PC-9 (cell line): ENCODE data around the gene TGFBR3L. TPM values are rescaled to one million over a fixed set of nuclear protein-coding genes. Genes with fewer than 3 reads are reported as not detected.
"Not testable (repeated sequence)": the region's sequence is repeated elsewhere in the genome, so short reads cannot be mapped to it uniquely, and the experiment has no call there.

Experiments
- BruUV-seq: library from RNA; stranded (reverse); fragments of 400-500 nt; replicated peaks from 2 replicates; lab custom pipeline; 2021; lab: Mats Ljungman, UMichigan
- CTCF ChIA-PET: fragments of 300-600 bp; sonication (Branson Sonifier 250); formaldehyde crosslinking; loops from one replicate; lab custom pipeline; 2022; ENCODE audit warnings: antibody characterized with exemption; lab: Charles Lee
- POLR2A ChIA-PET: fragments of 300-600 bp; sonication (Branson Sonifier 250); formaldehyde crosslinking; loops from one replicate; lab custom pipeline; 2022; ENCODE audit warnings: antibody characterized with exemption; ENCODE audit not compliant: unreplicated experiment; lab: Charles Lee
- DNase-seq, 2 experiments: peaks; one replicate each; pipeline versions ENCODE4 v3.0.0 to v3.0.0-alpha.2; 2015 to 2022; ENCODE audit warnings: mixed read lengths in 1 of 2
- H2AFZ ChIP-seq: fragments of 200-600 bp; sonication (generic); 2 replicates; pipeline ENCODE4 v1.8.1; 2017; ENCODE audit warnings: antibody characterized with exemption
- H3F3A ChIP-seq: fragments of 200-600 bp; sonication (generic); 2 replicates; pipeline ENCODE4 v1.8.1; 2017; ENCODE audit warnings: antibody characterized with exemption, mild to moderate bottlenecking, low read depth; ENCODE audit not compliant: insufficient read depth
- H3K27ac ChIP-seq: fragments of 200-600 bp; sonication (generic); 2 replicates; pipeline ENCODE4 v1.6.1; 2016; ENCODE audit warnings: mixed run types
- H3K27me3 ChIP-seq: fragments of 200-600 bp; sonication (generic); 2 replicates; pipeline ENCODE4 v1.6.1; 2016; ENCODE audit warnings: low read depth, mixed run types; ENCODE audit not compliant: insufficient read depth
- H3K36me3 ChIP-seq: fragments of 200-600 bp; sonication (generic); 2 replicates; pipeline ENCODE4 v1.6.1; 2016; ENCODE audit warnings: low read depth, mixed run types
- H3K4me1 ChIP-seq: fragments of 200-600 bp; sonication (generic); replicated peaks from 2 replicates; pipeline ENCODE4 v1.6.1; 2016; ENCODE audit warnings: mixed run types; ENCODE audit not compliant: insufficient read depth
- H3K4me2 ChIP-seq: fragments of 200-600 bp; sonication (generic); 2 replicates; pipeline ENCODE4 v1.6.1; 2017; ENCODE audit warnings: mixed run types
- H3K4me3 ChIP-seq: fragments of 200-600 bp; sonication (generic); 2 replicates; pipeline ENCODE4 v1.6.1; 2016; ENCODE audit warnings: mixed run types
- H3K79me2 ChIP-seq: fragments of 200-600 bp; sonication (generic); 2 replicates; pipeline ENCODE4 v1.6.1; 2017; ENCODE audit warnings: low read depth, mixed run types
- H3K9me2 ChIP-seq: fragments of 200-600 bp; sonication (generic); 2 replicates; pipeline ENCODE4 v1.8.1; 2017; ENCODE audit warnings: mild to moderate bottlenecking; ENCODE audit not compliant: insufficient read depth
- H3K9me3 ChIP-seq: fragments of 200-600 bp; sonication (generic); 2 replicates; pipeline ENCODE4 v1.8.1; 2016; ENCODE audit warnings: low read depth; ENCODE audit not compliant: insufficient read depth
- H4K20me1 ChIP-seq: fragments of 200-600 bp; sonication (generic); 2 replicates; pipeline ENCODE4 v1.8.1; 2017; ENCODE audit not compliant: insufficient read depth
- CTCF ChIP-seq: fragments of 200-600 bp; sonication (generic); conservative IDR thresholded peaks from 2 replicates; pipeline ENCODE4 v1.6.1; 2017; ENCODE audit warnings: mixed run types, antibody characterized with exemption, mild to moderate bottlenecking, moderate library complexity
- EZH2 ChIP-seq: fragments of 200-600 bp; sonication (generic); IDR thresholded peaks from 2 replicates; pipeline ENCODE4 v1.8.0; 2017; ENCODE audit warnings: antibody characterized with exemption, low read depth
- intact Hi-C: fragments of 100-400 bp; cut with micrococcal nuclease; formaldehyde crosslinking; loops from one replicate; pipeline ENCODE4 v1.10.0; 2022; ENCODE audit not compliant: unreplicated experiment
- total RNA-seq: library from RNA; stranded (reverse); gene quantifications from 2 replicates; pipeline ENCODE4 v1.2.3, GENCODE V29; 2021

The TGFBR3L gene
- total RNA-seq, 1 experiment from 2014 or later: 2.3 TPM

GRCh38 chr19:7916103-7916954, 1.7 kb downstream of the TGFBR3L start:
- peaks cover 15% of the 10 kb centered on the region; the same call in 1 of the 2 replicates for H4K20me1 ChIP-seq
- H3K27me3 ChIP-seq: peaks cover 19% of the 10 kb centered on the region
- no TSS peak for BruUV-seq
- no peaks in the 10 kb centered on the region for H3K79me2 ChIP-seq
- POLR2A ChIA-PET: no interaction called here
- peak overlapping the region; percentile 63 for H3K4me3 ChIP-seq
- H3K27ac ChIP-seq: no peak overlapping the region
- peak overlapping the region; percentile 75; the same call in 1 of the 2 replicates for H2AFZ ChIP-seq
- no peaks in the 10 kb centered on the region for H3K9me3 ChIP-seq
- no peak for TF ChIP-seq CTCF
- H3K9me2 ChIP-seq: no peaks in the 10 kb centered on the region
- 0 out of 2 replicates have a peak, but pooled peaks cover 3% of the 10 kb centered on the region for H3K36me3 ChIP-seq
- H3K4me2 ChIP-seq: peak overlapping the region; percentile 88
- intact Hi-C loops: no loop called here
- peaks cover 35% of the 10 kb centered on the region; the same call in 1 of the 2 replicates for H3F3A ChIP-seq
- peaks cover 18% of the 10 kb centered on the region for H3K4me1 ChIP-seq
- DNase-seq: no peak
- CTCF ChIA-PET: no interaction called here

GRCh38 chr19:7916955-7917266, 2.3 kb downstream of the TGFBR3L start:
- Histone ChIP-seq H3K4me1 (peaks cover 23% of the 10 kb centered on the region), H3K9me2 (no peaks in the 10 kb centered on the region), H3K36me3 (no peaks in the 10 kb centered on the region), H3K79me2 (no peaks in the 10 kb centered on the region), H3K4me3 (peak overlapping the region; percentile 63), H3K27ac (no peak overlapping the region), H2AFZ (peak overlapping the region; percentile 75), H3F3A (peaks cover 41% of the 10 kb centered on the region), H4K20me1 (peaks cover 15% of the 10 kb centered on the region; the same call in 1 of the 2 replicates), H3K27me3 (peaks cover 19% of the 10 kb centered on the region), H3K9me3 (no peaks in the 10 kb centered on the region), H3K4me2 (peak overlapping the region; percentile 88)
- intact Hi-C loops: no loop called here
- ChIA-PET POLR2A (no interaction called here), CTCF (interaction anchor here (0.6 kb wide), 1 partner anchor 333 kb away, joined by 3 read pairs; no protein-coding TSS in a partner anchor)
- DNase-seq: no peak
- BruUV-seq: no TSS peak
- no peak for TF ChIP-seq CTCF
- TF ChIP-seq EZH2: 0 out of 2 replicates have a peak, but pooled peaks have one; percentile 20

GRCh38 chr19:7917267-7918061, 2.8 kb downstream of the TGFBR3L start:
- CTCF ChIA-PET: interaction anchor here (0.6 to 0.8 kb wide), 3 partner anchors 27 to 332 kb away, joined by 3 to 4 read pairs (median 3); partner anchors contain the start of gene PET100
- H3K27me3 ChIP-seq: peaks cover 19% of the 10 kb centered on the region
- TF ChIP-seq CTCF (peak; percentile 55; the same call in 1 of the 2 replicates), EZH2 (0 out of 2 replicates have a peak, but pooled peaks have one; percentile 20)
- H3K4me2 ChIP-seq: peak overlapping the region; percentile 88
- peaks cover 47% of the 10 kb centered on the region for H3F3A ChIP-seq
- peaks cover 23% of the 10 kb centered on the region for H3K4me1 ChIP-seq
- H4K20me1 ChIP-seq: peaks cover 15% of the 10 kb centered on the region; the same call in 1 of the 2 replicates
- H3K36me3 ChIP-seq: no peaks in the 10 kb centered on the region
- no peaks in the 10 kb centered on the region for H3K9me2 ChIP-seq
- BruUV-seq: no TSS peak
- no peaks in the 10 kb centered on the region for H3K79me2 ChIP-seq
- no peak overlapping the region for H3K27ac ChIP-seq
- H2AFZ ChIP-seq: peak overlapping the region; percentile 75
- DNase-seq: peak in 1 of 2 experiments; percentile 60
- H3K9me3 ChIP-seq: no peaks in the 10 kb centered on the region
- POLR2A ChIA-PET: interaction anchor here (0.6 kb wide), 1 partner anchor 203 kb away, joined by 3 read pairs; no protein-coding TSS in a partner anchor
- intact Hi-C loops: no loop called here
- H3K4me3 ChIP-seq: peak overlapping the region; percentile 63

GRCh38 chr19:7918062-7918614, 3.5 kb downstream of the TGFBR3L start:
- Histone ChIP-seq H2AFZ (peak overlapping the region; percentile 75; the same call in 1 of the 2 replicates), H3K4me1 (peaks cover 23% of the 10 kb centered on the region), H4K20me1 (peaks cover 11% of the 10 kb centered on the region; the same call in 1 of the 2 replicates), H3K27me3 (peaks cover 19% of the 10 kb centered on the region), H3K4me2 (peak overlapping the region; percentile 88), H3K4me3 (peak overlapping the region; percentile 63), H3F3A (peaks cover 48% of the 10 kb centered on the region)
- BruUV-seq, H3K36me3 ChIP-seq, intact Hi-C loops, H3K27ac ChIP-seq, H3K9me2 ChIP-seq, DNase-seq, H3K79me2 ChIP-seq, H3K9me3 ChIP-seq: not testable (repeated sequence)
- POLR2A ChIA-PET: interaction anchor here (0.5 to 0.6 kb wide), 2 partner anchors 202 to 335 kb away, joined by 3 to 4 read pairs; no protein-coding TSS in a partner anchor
- CTCF ChIA-PET: interaction anchor here (0.6 to 0.8 kb wide), 2 partner anchors 26 to 288 kb away, joined by 3 to 4 read pairs; partner anchors contain the start of gene PET100
